GM19463 (cell line): ENCODE results near the gene COMP.

Experiments
- ATAC-seq: cut with Tn5 transposase; IDR thresholded peaks from one replicate; pipeline ENCODE4 v1.9.1; 2021; ENCODE audit warnings: mild to moderate bottlenecking, moderate library complexity; ENCODE audit not compliant: unreplicated experiment

COMP gene

DNA sequence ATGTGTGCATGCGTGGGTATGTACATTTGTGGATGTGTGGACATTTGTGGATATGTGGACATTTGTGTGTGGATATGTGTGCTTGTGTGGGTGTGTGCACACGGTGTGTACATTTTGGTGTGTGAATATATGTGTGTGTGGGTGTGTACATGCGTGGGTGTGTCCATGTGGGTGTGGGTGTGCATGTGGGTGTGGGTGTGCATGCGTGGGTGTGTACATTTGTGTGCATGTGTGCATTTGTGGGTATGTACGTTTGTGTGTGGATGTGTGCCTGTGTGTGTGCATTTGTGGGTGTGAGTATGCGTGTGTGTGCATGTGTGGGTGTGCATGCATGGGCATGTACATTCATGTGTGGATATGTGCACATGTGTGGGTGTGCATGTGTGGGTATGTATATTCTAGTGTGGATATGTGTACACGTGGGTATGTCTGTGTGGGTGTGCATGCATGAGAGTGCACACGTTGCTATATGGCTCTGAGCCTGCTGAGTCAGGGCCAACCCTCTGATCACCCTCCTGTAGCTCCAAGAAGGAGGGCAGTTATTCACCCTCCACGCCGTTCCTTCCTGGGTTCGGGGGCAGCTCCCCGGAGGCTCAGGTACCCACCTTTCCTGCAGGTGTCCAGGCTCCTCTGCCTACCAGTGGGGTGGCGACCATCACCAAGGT is 20.3 kb downstream of the COMP start:
- no peak for ATAC-seq

DNA sequence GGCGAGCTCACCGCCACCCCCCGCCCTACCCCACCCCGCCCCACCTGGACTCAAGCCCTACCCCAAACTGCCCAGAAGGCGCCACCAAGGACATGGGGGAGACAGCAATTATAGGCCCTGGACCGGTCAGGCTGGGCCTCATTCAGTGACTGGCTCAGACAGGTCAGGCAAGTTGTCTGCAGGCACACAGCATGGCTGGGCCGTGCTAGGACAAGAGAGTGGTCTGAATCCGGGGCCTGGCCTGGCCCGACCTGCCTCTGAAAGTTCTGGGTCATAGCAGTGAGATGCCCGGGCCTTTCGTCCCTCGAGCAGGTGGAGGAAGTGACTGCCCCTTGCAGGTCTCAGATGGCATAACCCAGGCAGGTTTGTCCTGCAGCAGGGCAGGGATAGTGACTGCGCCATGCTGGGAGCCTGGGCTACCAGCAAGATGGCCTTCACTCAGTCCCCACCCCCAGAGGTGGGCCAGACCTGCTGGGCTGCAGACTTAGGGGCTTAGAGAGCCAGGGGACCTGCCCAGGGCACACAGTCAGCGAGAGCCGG is 21.0 kb downstream of the COMP start:
- ATAC-seq, result no peak

DNA sequence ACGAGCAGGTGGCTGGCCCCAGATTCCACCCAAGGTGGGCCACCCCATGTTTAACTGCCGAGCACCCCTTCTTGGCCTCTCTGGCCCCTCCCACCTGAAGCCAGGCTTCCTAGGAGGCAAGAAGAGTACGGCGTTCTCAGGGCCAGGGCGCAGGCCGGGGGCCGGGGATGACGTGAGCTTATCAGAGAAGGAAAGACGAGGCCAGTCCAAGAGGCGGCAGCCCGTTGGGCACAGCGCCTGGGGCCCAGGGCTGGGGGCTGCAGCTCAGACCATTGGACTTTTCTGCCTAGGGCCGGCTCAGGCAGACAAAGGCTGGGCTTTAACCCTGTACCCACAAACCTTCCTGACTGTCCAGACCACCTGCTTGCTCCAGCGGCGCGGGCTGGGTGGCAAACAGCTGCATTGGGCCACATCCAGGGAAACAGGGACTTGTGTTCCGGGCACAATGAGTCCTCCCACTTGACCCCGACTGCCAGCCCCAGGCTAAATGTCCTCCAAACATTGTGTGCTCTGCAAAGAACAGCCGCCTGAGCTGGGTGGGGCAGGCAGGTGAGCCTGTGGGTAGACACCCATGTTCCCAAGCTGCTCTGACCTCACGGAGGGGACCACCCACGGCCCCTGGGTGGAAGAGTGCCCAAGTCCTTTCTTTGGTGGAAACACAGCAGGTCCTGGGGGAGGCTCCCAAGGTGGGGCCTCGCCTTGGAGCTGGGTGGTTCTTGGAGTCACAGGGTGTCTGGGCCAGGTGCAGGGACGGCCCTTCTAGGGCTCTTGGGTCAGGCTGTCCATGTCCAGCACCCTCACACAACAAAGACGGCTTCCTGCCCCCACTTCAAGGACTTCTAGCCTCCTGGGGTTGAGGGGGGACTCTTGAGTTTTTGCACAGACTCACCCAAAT is 21.9 kb downstream of the COMP start:
- no peak for ATAC-seq

DNA sequence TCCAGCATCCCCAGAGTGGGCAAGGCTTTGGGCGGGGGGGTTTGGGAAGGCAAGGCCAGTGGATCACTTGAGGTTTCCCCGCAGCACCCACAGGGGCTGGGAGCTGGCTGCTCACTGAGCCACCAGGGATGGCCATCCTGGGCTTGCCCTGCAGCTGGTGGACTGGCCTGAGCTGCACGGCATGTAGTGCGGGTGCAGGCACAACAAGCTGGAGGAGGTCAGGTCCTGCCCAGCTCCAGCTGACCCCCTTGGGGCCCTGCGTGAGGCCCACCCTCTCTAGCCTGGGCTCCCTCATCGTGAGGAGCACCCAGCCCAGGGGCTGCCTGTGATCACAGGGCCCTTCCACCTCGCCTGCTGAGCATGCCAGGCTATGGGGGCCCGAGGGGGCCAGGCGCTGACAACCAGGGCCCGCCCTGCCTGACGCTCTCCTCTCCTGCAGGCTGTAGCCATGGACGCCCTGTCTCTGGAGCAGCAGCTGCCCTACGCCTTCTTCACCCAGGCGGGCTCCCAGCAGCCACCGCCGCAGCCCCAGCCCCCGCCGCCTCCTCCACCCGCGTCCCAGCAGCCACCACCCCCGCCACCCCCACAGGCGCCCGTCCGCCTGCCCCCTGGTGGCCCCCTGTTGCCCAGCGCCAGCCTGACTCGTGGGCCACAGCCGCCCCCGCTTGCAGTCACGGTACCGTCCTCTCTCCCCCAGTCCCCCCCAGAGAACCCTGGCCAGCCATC is 22.9 kb downstream of the COMP start:
- no peak for ATAC-seq

DNA sequence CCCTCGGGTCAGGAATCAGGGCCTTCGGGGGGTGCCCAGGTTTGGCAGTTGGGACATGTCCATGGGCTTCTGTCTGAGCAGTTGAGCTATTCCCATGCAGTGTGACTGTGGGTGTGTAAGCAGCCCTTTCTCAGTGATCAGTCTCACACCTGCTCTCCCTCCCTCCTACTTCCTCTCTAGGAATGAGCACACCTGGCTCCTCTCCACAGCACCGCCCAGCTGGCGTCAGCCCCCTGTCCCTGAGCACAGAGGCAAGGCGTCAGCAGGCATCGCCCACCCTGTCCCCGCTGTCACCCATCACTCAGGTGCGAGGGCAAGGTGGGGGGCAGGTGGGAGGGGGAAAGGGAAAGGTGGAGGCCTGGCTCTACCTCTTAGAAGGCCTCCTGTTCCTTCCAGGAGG is 25.9 kb downstream of the COMP start:
- ATAC-seq, result no peak

DNA sequence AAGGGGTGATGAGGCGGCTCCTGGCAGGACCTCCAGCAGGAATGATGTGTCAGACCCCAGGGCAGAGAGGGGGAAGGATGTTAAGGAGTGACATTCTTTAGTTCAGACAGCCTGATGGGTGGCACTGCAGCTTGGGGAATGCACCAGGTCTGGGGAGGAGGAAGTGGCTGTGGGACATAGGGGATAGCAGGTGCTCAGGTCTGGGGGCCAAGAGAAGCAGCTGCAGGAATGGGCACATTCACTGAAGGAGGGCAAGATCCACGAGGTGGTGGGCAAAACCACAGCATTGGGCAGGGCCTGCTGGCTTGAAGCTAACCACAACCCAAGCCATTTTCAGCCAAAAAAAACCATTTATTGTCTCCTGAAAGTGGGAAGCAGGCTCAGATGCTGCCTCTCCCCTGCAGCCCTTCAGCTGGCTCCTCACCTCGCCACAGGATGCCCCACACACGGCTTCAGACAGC is 26.5 kb downstream of the COMP start:
- ATAC-seq, result no peak

DNA sequence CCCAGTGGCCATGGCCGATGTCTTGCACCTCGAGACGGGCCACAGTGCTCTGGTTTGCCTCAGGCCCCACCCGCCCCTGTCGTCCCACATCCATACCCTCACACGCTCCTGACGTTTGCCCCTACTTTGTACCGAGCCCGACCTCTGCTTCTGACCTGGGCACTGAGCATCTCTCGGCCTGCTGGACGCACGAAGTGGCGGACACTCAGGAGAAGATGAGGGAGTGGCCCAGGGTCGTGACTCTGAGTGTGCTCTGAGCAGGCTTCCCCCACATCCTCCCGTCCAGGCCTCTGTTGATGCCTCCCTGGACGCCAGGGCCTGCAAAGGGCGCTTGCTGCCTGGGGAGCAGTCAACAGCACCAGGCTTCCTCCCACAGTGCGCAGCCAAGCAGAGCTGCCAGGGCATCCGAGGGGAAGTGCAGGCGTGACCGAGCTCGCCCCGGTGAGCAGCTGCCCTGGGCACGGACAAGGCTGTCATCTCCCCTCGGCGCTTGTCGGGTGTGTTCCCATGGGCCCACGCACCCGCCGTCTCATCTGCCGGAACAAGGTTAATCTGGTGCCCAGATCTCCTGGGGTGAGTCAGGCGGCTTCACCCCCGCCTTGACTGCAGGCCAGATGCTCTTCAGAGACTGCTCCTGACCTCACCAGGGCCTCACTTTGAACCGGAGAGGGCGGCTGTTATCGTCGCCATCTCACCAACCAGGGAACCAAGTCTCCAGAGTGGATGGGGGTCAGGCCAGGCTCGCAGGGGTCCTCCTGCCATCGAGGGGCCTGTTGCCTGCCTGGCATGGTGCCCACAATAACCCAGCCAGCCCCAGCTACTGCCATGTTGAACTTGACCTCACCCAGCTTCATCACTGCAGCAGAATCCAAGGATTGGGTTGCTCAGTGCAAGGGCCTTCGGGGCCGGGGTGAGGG is 27.2 kb downstream of the COMP start:
- ATAC-seq, result no peak

DNA sequence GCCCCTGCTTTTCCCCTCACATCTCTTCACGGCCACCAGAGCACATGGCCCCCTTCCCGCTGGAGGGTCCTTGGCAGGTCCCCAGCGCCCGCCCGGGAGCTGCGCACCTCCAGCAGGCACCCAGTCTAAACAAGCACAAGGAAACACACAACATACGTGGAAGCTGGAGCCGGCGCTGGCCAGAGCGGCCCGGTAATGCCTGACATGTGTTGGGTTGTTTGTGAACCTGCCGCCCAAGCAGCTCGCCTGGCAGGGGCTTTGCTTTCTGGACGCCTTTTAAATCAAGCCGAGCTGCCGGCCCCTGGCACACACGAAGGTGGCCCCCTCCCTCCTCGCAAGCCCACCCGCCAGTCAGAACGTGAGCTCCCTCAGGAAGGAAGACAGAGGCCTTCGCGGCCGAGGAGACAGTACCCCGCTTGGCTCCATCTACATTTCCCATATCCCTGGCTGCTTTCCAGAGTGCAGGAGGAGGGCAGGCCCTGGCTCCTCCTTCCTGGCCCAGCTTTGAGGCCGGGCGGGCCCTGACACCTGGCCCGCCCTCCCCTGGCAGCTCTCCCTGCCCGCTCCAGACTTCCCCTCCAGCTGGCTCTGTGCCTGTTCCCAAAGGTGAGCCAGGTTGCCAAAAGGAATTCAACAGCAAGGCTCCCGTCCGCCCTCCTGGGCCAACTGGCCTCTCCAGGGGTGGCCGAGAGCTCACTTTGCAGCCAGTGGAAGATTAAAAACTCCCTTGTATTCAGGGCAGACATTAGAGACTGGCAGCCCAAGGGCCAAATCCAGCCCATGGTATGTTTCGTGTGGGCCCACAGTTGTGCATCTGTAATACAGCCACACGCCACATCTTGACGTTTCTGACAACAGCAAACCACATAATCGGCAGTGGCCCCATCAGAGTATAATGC is 28.7 kb downstream of the COMP start:
- ATAC-seq, result no peak

DNA sequence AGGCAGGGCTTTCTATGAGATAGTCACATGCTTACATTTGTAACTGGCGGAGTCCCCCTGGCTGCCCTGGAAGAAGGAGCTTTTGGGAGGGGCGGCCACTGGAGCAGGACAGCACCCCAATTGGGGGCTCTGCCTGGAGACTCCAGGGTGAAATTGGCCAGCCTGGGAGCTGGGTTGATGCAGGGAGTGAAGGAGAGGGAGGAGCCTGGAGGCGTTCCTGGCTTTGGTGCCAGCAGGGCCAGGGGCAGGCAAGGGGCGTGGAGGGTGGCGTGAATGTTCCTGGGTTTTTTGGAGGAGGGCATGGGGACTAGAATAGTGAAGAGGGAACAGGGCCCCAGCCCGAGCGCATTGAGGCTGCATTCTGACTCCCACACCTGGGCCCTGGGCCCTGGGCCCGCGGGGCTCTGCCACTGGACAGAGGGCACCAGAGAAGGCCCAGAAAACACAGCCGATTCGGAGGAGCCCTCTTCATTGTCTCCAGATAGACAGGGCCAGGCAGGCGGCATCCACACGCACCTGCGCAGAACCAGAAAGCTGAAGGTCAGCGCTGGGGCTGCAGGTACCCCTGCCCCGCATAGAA is 29.5 kb downstream of the COMP start:
- ATAC-seq, result no peak

DNA sequence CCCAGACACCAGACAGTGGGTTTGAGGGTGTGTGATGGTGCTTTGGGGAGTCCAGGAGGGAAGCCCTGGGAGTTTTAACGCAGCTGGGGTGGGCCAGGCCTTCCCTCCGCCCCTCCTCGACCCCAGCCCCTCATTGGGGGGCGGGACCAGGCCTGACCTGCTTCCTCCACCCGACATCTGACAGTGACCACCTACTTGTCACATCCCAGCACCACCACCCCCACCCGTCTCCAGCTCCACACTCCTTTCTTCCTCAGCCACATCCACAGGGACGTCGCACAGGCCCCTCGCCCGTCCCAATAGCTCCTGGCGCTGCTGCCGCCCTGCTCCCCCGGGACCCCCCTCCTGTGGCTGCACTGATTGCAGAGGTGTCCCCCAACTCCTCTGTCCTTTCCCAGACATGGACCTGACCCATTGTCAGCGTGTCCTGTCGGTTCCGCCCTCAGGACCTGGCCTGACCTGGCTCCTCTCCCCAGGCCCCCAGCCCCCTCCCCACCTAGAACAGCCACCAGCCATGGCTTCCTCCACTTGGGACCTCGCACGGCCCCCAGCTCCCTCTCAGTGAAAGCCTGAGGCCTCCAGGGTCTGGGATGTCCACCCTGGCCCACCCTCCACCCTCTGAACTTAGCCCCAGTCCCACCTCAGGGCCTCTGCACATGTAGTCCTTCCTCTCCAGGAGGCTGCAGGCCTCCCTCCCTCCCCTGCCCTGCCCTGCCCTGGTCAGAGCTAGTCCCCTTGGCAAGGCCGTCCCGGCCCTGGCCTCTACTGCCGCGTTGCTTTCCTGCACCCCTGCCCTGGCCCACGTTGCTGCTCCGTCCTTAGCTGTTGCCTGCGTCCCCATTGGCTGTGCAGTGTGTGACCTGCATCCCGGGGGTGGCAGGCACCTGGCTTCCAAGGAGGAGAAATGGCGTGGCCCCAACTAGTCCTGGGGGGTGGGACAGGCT is 30.4 kb downstream of the COMP start:
- ATAC-seq, result no peak

DNA sequence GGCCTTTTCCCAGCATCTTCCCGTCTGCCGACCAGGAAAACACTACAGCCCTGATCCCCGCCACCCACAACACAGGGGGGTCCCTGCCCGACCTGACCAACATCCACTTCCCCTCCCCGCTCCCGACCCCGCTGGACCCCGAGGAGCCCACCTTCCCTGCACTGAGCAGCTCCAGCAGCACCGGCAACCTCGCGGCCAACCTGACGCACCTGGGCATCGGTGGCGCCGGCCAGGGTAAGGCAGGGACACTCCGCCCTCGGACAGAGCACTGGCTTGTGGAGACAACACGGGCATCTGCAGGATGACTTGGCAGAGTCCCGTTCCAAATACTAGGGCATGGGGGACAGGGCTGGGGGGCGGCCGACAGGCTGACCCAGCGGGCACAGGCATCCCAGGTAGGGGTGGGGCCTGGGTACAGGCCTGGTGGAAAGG is 31.1 kb downstream of the COMP start:
- no peak for ATAC-seq

DNA sequence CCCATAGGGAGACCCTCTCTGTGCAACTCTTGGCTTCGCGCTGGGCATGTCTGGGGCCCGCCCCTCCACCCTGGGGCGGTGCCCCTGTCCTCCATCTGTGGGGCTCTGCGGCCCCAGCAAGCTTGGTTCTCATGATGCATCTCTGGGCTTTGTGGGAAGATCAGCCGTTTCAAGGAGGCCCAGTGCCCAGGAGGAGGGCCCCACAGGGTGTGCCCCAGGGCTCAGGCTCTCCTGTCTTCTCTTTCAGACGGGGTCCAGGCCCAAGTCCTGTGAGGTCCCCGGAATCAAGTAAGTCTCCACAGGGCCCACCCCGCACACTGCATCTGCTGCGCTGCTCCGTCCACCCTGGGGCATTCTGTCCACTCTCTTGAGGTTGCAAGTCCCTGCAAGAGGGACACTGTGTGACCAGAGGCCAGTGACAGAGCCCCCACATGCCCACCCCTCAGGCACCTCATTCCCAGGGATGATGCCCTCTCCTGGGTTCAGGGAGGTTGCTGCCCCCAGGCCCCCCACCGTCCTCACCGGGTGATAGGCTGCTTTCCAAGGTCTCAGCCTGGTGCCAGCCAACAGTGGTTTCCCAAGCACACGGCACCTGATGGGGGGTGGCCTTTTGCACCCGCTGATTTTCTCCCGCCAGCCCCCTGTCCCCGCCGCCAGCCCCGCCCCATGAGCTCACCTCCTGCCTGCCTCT is 31.7 kb downstream of the COMP start:
- ATAC-seq, result no peak

DNA sequence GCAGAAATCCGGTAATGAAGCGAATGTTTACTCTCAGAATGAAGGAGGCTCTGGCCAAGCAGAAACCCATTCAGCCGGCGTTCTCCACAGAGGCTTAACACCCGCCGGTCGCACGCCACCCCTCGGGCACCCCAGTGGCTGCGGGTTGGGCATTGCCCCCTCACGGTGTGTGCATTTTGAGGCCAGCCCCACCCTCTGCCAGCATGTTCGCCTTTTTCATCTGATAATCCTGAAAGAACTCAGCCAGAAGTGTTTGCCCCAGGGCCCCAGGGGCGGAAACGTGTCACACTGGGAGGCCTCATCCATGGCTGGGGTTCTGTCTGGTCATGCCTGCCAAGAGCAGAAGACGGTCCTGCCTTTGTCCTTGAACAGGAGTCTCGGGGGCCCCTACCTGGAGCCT is 34.2 kb downstream of the COMP start:
- ATAC-seq, result no peak

DNA sequence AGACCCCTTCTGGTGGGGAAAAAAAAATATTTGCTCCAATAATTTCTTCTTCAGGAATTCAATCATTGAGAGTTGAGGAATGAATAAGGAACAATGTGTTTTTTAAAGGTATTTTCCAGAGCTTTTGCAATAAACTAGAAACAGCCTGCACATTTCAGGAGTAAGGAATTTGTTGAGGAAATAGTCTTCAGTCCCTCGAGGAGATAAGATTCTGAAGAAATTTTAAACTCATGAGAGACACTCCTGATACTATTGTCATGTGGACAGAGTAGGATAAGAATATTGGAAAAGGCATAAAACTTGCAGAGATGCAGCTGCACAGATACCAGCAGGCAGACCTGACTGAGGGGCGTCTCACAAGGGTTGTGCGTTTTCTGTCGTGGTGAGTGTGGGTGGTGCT is 36.6 kb downstream of the COMP start:
- ATAC-seq, result no peak

DNA sequence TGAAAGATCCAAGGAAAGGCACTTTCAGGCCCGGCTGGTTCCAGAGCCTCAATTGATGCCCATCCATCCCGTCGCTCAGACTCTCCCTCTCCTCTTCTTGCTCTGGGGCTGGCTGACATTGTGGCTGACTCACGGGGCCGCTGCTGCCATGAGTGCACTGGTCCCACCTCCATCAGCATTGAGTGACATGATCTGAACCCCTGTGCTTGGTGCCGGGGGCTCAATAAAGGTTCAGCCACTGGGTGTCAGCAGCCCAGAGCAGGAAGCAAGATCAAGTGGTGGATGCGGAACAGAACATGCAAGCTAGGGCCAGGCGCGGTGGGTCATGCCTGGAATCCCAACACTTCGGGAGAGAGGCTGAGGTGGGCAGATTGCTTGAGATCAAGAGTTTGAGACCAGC is 39.5 kb downstream of the COMP start:
- ATAC-seq, result no peak

DNA sequence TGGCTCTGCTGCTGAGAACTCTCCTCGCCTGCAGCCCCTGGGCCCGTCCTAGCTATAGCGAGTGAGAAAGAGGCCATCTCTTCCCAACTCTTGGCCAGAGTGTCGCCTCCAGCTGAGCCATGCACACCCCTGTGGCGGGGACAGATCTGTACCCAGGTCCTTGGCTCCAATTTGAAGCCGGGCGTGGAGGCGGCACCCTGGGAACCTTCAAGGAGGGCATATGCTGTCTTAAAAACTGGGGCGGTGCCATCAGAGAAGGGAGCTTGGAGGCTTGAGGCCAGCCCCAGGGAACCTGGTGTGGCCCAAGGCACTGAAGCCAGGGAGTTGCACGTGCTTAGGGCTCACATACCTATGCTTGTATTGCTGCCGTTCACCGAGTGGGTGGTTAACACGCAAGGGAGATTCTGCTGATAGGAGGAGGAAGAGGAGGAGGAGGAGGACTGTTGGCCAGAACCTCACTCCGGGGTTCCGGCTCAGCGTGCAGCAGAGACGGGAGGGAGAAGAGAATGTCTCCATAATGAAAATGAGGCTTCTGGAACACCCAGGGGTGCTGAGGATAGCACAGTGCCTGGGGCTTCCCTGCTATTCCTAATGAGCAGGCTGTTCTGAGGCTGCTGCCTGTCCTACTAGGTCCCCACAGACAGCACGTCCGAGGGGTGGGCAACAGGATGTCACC is 40.7 kb downstream of the COMP start:
- no peak for ATAC-seq
